Measurements from ENCODE around the gene CCDC124.

CCDC124 gene

GRCh38 chr19:17953869-17954268 lies 21.1 kb downstream of the CCDC124 start:
- DNase-seq (ENCODE audit: low read depth) = no peak

- DNase-seq (ENCODE audit: low read depth) = no peak
These were observed 21.6 kb downstream of the CCDC124 start for GRCh38 chr19:17954401-17954800.

DNA sequence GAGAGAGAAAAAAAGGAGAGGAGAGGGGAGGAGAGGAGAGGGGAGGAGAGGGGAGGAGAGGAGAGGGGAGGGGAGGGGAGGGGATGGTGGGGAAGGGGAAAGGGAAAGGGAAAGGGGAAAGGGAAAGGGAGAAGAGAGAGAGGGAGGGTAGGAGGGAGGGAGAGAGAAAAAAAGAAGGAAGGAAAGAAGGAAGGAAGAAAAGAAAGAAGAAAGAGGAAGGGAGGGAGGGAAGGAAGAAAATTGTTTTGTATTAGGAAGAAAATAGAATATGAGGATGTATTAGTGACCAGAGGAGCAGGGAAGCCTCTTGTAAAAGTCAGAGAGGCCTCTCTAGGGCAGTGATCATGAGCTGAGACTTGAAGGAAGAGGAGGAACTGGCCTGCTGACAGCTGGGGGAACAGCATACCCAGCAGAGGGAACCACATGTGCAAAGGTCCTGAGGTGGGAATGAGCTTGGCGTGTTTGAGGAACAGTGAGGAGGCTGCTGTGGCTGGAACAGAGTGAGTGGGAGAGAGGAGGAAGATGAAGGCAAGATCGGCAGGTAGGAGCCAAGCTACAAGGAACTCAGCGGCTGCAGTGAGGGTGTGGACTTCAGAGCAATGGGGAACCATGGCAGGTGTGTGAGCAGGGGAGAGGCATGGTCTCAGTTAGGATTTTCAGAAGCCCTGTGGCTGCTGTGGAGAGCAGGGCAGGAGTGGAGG lies 24.5 kb downstream of the CCDC124 start:
- DNase-seq (ENCODE audit: low read depth) = no peak

DNA sequence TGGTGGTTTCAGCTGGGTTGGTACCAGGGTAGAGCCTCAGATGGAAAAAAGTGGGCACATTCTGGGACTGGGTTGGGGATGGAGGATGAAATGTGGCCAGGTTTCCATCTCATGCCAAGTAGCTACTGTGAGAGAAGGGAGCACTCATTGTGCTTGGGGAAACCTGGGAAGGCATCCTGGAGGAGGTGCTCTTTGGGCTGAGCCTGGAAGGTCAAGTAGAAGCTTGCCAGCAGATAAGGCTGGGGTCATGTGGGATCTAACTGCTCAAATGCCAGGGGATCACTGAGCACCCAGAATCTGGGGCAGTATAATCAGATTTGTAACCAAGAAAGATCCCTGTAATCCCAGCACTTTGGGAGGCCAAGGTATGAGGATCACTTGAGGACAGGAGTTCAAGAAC lies 25.1 kb downstream of the CCDC124 start:
- no peak for DNase-seq (ENCODE audit: low read depth)

DNA sequence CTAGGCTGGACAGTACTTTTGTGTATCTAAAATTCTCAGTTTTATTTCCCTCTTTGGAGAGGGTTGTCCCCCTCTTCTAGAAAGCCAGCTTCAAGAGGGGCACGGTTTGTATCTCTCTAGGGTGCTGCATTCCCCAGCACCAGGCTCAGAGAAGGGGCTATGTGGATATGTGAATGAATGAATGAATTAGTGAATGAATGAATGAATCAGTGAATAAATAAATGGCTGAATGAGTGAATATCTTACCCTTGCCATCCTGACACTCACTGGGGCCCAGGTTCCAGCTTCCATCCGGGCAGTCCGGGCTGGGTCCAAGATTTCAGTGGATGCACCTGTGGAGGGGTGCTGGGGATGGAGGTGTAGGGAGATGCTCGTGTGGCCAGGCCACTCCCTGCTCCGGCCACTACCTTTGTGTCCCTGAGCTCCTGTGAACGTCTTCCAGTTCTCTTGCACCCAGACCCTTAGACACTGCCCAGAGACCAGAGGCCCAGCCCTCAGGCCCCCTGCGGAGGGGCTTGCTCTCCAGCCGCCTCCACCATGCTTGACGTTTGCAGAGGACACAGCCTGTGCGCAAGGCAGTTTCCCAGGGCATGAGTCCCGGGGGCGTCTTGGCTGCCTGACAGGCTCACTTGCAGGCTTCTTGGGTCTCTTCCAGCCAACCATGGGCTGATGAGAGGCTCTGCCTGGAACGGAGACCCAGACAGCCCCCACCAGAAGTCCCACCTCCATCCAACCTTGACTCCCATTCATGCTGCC lies 31.3 kb downstream of the CCDC124 start:
- no peak for DNase-seq (ENCODE audit: low read depth)

- DNase-seq (ENCODE audit: low read depth) = no peak
These were observed 32.7 kb downstream of the CCDC124 start for GRCh38 chr19:17965370-17966128.

- DNase-seq (ENCODE audit: low read depth) = no peak
These were observed 33.3 kb downstream of the CCDC124 start for GRCh38 chr19:17966129-17966483.

GRCh38 chr19:17966550-17967256 lies 33.9 kb downstream of the CCDC124 start, which contains the start of gene KCNN1:
Gene KCNN1 (plus strand): TSS chr19:17967107. CDS start chr19:17973889, 6,782 bp downstream.
- DNase-seq (ENCODE audit: low read depth) = no peak

- no peak for DNase-seq (ENCODE audit: low read depth)
These were observed 34.6 kb downstream of the CCDC124 start for GRCh38 chr19:17967257-17968051.

- DNase-seq (ENCODE audit: low read depth) = no peak
These were observed 35.5 kb downstream of the CCDC124 start for GRCh38 chr19:17968362-17968761.

DNA sequence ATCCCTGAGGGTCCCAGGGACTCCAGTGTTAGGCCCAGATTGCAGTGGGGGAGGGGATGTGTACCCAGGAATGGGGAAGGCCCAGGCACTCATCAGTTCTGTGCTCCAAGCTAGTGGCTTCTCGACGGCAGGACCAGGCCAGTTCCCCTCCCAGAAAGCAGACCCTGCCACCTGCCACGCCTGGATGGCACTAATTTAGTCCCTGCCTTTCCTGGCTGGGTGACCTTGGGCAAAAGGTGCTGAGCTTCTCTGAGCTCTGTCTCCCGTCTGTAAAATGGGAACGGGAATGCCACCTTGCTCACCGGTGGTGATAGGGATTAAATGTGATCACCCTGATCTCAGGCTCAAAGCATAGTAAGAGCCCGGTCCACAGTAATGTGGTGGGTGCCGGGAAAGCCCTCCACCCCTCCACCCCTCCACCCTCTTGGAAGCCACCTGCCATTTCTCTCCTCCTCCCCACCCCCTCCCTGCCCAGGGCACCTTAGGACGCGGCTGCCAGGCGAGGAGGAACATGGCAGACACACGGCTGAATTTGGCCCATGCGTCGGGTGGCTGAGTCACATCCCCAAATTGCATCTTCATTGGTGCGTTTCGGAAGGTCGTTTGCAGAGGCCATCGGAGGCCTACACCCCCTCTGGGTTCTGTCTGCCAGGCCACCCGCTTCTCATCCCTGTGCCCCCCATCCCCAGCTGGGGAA lies 36.4 kb downstream of the CCDC124 start:
- DNase-seq (ENCODE audit: low read depth) = no peak

GRCh38 chr19:17972230-17972629 lies 39.4 kb downstream of the CCDC124 start:
- no peak for DNase-seq (ENCODE audit: low read depth)

DNA sequence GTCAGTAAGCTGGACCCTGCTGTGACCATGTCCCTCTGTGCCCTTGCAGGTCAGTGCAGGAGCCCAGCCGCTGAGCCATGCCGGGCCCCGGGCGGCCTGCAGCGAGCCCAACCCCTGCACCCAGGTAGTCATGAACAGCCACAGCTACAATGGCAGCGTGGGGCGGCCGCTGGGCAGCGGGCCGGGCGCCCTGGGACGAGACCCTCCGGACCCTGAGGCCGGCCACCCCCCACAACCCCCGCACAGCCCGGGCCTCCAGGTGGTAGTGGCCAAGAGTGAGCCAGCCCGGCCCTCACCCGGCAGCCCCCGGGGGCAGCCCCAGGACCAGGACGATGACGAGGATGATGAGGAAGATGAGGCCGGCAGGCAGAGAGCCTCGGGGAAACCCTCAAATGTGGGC lies 40.9 kb downstream of the CCDC124 start:
- no peak for DNase-seq (ENCODE audit: low read depth)

DNA sequence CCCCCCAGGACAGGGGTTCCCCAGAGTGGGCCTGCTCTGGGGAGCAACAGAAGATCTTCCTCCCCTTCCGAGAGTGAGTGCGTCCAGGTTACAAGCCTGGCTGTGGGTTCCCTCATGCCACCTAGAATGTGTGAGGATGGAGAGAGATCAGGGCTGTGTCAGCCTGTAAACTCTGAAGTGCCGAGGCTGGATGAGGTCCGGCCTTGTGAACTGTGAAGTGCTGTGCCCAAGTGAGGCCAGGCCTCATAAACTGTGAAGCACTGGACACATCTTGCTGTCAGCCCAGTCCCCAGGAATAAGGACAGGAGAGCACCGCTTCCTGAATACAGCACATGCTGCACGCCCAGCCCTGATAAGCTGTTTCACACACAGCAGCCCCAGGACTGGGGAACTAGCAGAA lies 41.7 kb downstream of the CCDC124 start:
- no peak for DNase-seq (ENCODE audit: low read depth)

DNA sequence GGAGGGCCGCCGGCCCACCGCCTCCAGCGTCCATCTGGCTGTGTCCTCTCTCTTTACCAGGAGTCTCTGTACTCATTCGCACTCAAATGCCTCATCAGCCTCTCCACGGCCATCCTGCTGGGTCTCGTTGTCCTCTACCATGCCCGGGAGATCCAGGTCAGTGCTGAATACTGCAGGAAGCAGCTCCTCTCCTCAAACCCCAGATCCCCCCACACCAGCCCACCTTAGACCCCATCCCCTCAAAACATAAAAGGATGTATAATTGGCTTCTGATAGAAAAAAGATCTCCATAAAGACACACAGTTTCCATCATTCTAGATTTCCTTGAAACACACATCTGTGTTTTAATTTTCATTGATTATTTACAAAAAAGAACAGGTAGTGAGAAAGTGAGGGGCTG lies 42.2 kb downstream of the CCDC124 start:
- DNase-seq (ENCODE audit: low read depth) = no peak

GRCh38 chr19:17977021-17977420 lies 44.2 kb downstream of the CCDC124 start:
- no peak for DNase-seq (ENCODE audit: low read depth)

DNA sequence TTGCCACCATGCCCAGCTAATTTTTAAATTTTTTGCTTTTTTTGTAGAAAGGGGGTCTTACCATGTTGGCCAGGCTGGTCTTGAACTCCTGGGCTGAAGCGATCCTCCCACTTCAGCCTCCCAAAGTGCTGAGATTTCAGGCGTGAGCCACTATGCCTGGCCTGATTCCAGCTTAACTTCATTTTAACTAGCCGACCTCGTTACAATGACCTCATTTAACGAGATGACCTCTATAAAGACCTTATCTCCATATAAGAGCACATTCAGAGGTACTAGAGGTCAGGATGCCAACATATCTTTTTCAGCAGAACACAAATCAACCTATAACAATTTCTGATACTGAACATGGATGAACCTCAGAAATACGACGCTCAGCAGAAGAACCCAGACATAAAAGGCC lies 44.7 kb downstream of the CCDC124 start:
- DNase-seq (ENCODE audit: low read depth) = no peak

DNA sequence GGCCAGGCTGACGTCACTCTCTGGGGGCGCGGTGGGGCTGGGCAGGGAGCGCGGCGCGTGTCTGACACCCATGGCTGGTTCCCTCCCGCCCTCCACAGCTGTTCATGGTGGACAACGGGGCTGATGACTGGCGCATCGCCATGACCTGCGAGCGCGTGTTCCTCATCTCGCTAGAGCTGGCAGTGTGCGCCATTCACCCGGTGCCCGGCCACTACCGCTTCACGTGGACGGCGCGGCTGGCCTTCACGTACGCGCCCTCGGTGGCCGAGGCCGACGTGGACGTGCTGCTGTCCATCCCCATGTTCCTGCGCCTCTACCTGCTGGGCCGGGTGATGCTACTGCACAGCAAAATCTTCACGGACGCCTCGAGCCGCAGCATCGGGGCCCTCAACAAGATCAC lies 48.8 kb downstream of the CCDC124 start:
- DNase-seq (ENCODE audit: low read depth) = no peak

GRCh38 chr19:17982430-17982829 lies 49.6 kb downstream of the CCDC124 start:
- DNase-seq (ENCODE audit: low read depth) = no peak

DNA sequence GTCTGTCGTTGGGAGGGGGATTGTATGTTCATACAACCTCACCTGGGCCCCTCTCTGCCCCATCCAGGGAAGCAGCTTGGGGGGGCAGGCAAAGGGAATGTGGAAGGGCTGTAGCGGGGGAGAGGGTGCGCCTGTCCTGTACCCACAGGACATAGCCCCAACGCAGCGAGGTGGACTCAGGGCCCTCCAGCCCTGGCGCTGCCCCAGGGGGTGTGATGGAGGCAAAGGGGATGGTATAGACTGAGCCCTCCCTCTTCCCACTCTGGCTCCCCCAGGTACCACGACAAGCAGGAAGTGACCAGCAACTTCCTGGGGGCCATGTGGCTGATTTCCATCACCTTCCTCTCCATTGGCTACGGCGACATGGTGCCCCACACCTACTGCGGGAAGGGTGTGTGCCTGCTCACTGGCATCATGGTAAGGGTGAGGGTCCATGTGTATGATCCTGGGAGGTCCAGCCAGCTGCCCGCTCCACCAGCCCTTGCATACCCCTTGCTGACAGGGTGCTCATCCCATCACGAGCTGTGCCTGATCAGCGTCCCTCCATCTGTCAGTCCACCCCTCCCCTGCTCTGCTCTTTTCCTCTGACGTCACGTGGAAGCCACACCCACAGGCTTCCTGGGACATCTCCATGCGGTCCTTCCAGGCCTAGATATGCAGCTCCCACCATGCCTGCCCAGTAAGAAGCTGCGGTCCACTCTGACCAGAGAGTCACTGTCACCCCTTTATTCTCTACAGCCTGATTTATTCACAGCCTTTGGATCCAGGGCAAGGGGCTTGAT lies 52.4 kb downstream of the CCDC124 start:
- DNase-seq (ENCODE audit: low read depth) = no peak
